ENCODE data around the gene TMEM253. TPM values are rescaled to one million over a fixed set of nuclear protein-coding genes. Genes with fewer than 3 reads are reported as not detected.

TMEM253 gene
- polyA plus RNA-seq, 1 experiment, result 0.75 TPM

DNA sequence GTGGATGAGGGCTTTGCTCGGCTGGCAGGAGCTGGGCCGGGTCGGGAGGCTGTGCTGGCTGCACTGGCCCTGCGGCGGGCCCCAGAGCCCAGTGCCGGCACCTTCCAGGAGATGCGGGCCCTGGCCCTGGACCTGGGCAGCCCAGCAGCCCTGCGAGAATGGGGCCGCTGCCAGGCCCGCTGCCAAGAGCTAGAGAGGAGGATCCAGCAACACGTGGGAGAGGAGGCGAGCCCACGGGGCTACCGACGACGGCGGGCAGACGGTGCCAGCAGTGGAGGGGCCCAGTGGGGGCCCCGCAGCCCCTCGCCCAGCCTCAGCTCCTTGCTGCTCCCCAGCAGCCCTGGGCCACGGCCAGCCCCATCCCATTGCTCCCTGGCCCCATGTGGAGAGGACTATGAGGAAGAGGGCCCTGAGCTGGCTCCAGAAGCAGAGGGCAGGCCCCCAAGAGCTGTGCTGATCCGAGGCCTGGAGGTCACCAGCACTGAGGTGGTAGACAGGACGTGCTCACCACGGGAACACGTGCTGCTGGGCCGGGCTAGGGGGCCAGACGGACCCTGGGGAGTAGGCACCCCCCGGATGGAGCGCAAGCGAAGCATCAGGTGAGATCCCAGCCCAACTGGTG, 19.2 kb upstream of the TMEM253 start:
- Histone ChIP-seq H3K27me3 (ENCODE audit: control insufficient read depth, insufficient read depth, low read length) (no peaks in the 10 kb centered on the region), H3K4me3 (ENCODE audit: low read depth, low read length) (no peak overlapping the region), H3K36me3 (ENCODE audit: control insufficient read depth, insufficient read depth, low read length) (peaks cover 49% of the 10 kb centered on the region)
- no peak for DNase-seq (ENCODE audit: low read depth)
- TF ChIP-seq, protein P1, sequence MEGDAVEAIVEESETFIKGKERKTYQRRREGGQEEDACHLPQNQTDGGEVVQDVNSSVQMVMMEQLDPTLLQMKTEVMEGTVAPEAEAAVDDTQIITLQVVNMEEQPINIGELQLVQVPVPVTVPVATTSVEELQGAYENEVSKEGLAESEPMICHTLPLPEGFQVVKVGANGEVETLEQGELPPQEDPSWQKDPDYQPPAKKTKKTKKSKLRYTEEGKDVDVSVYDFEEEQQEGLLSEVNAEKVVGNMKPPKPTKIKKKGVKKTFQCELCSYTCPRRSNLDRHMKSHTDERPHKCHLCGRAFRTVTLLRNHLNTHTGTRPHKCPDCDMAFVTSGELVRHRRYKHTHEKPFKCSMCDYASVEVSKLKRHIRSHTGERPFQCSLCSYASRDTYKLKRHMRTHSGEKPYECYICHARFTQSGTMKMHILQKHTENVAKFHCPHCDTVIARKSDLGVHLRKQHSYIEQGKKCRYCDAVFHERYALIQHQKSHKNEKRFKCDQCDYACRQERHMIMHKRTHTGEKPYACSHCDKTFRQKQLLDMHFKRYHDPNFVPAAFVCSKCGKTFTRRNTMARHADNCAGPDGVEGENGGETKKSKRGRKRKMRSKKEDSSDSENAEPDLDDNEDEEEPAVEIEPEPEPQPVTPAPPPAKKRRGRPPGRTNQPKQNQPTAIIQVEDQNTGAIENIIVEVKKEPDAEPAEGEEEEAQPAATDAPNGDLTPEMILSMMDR (IDR thresholded peaks at IDR 0.05; ENCODE audit: insufficient read depth, low read depth, low read length), result no peak
- ChIA-PET POLR2A (no interaction called here), CTCF (interaction anchor here (1.3 to 6.1 kb wide), 2 partner anchors 11 to 67 kb away, joined by 3 to 38 read pairs; no protein-coding TSS in a partner anchor)

DNA sequence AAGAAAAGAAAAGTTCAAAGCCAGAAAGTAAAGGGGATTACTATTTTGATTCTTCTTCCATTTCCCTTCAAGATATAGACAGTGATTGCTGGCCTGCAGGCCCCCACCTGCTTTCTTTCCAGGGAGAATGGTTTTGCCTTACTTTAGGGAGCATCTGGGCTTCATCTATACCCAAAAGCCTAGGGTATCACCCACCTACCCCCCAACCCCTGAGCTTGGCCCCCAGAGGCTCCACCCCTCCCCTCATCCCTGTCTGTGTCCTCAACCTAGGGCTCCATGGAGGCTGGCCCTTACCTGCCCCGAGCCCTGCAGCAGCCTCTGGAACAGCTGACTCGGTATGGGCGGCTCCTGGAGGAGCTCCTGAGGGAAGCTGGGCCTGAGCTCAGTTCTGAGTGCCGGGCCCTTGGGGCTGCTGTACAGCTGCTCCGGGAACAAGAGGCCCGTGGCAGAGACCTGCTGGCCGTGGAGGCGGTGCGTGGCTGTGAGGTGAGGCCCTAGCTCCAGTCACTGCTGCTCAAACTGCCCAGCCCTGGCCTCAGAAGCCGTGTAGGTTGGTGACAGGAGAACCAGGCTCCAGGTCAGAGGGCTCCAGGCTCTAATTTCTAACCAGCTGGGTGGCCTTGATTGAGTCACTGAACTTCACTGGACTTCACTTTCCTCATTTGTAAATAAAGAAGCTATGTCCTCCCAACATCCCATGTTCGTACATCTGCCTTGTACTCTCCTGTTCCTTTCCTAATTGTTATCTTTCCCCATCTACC, 17.1 kb upstream of the TMEM253 start:
- no peak overlapping the region for H3K4me3 ChIP-seq (ENCODE audit: low read depth, low read length)
- H3K36me3 ChIP-seq (ENCODE audit: control insufficient read depth, insufficient read depth, low read length), result peaks cover 39% of the 10 kb centered on the region
- no peak for DNase-seq (ENCODE audit: low read depth)

DNA sequence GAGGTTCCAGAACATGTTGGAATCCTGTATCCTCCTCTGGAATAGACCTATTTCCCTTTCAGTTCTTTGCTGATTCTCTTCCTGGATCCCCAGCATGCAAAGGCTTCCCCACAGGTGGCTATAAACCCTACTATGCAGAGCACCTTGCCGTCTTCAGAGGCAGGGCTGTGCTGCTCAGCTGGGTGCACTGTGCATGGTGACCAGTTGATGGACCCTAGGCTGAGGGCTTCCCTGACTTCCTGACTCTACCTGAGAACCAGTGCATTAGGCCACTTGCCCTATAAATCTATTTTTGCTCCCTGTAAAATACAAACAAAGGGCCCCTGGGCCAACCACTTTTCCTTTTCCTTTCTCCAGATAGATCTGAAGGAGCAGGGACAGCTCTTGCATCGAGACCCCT, 16.5 kb upstream of the TMEM253 start:
- DNase-seq (ENCODE audit: low read depth), result no peak
- CTCF ChIA-PET, result interaction anchor here (0.7 to 2.2 kb wide), 7 partner anchors 8 to 113 kb away, joined by 3 to 20 read pairs (median 4); partner anchors contain the start of gene ARHGEF40
- Histone ChIP-seq H3K36me3 (ENCODE audit: control insufficient read depth, insufficient read depth, low read length) (peaks cover 38% of the 10 kb centered on the region), H3K4me3 (ENCODE audit: low read depth, low read length) (no peak overlapping the region), H3K27me3 (ENCODE audit: control insufficient read depth, insufficient read depth, low read length) (no peaks in the 10 kb centered on the region)
- POLR2A ChIA-PET, result no interaction called here
- TF ChIP-seq, protein P1 (IDR thresholded peaks at IDR 0.05; ENCODE audit: insufficient read depth, low read depth, low read length), result no peak

More for the DNA sequence above, 17.1 kb upstream of the TMEM253 start:
- POLR2A ChIA-PET, result no interaction called here
- TF ChIP-seq, protein P1 (IDR thresholded peaks at IDR 0.05; ENCODE audit: insufficient read depth, low read depth, low read length), result no peak
- CTCF ChIA-PET, result interaction anchor here (0.7 to 2.2 kb wide), 8 partner anchors 9 to 113 kb away, joined by 3 to 20 read pairs (median 4); partner anchors contain the start of gene ARHGEF40
- H3K27me3 ChIP-seq (ENCODE audit: control insufficient read depth, insufficient read depth, low read length), result no peaks in the 10 kb centered on the region

DNA sequence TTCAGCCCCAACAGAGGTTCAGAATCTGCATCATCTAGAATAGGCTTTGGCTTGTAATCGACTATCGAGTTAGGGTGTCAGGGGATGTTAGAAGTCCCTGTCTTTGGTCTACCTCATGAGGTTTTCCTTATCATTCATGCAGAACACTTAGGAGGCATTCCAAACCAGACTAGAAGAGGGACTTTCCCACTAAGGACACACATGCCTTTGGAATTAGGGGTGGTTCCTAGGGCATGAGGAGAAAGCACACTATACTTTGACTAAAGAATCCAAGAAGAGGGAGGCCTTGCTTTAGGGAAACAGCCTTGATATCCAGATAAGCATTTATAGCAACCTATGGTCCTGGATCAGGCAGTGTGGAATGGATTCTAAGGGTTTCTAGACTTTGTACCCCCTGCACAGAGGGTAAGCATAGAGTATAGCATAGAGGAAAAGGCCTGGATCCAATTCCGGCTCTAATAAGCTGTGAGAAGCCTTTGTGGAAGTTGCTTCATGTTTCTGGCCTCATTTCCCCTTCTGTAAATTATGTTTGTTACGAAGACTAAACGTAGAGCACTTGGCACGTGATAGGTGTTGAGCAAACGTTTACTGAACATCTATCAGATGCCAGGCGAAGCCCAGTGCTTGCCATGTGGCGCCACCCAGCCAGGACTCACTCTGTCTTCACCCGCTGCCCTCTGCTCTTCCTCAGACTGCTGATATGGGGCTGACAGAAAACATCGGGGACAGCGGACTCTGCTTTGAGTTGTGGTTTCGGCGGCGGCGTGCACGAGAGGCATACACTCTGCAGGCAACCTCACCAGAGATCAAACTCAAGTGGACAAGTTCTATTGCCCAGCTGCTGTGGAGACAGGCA, 15.6 kb upstream of the TMEM253 start:
- ChIA-PET CTCF (interaction anchor here (0.7 to 5.8 kb wide), 6 partner anchors 7 to 69 kb away, joined by 3 to 55 read pairs (median 12); partner anchors contain the start of gene ARHGEF40), POLR2A (no interaction called here)
- Histone ChIP-seq H3K36me3 (ENCODE audit: control insufficient read depth, insufficient read depth, low read length) (peaks cover 33% of the 10 kb centered on the region), H3K27me3 (ENCODE audit: control insufficient read depth, insufficient read depth, low read length) (no peaks in the 10 kb centered on the region), H3K4me3 (ENCODE audit: low read depth, low read length) (no peak overlapping the region)
- DNase-seq (ENCODE audit: low read depth), result no peak
- TF ChIP-seq, protein P1 (IDR thresholded peaks at IDR 0.05; ENCODE audit: insufficient read depth, low read depth, low read length), result no peak
